Ishikawa (cell line): ENCODE results near the gene IL1RAPL1.

Experiments
- EGR1 ChIP-seq: IDR thresholded peaks from 2 replicates; pipeline ENCODE4 v1.6.1; 2012
- FOXM1 ChIP-seq: IDR thresholded peaks from 2 replicates; pipeline ENCODE4 v1.6.1; 2012; ENCODE audit warnings: low read depth, borderline replicate concordance
- TCF12 ChIP-seq: IDR thresholded peaks from 2 replicates; pipeline ENCODE4 v1.6.1; 2012; ENCODE audit warnings: low read depth
- TF ChIP-seq, protein P1 (sequence below): IDR thresholded peaks from 2 replicates; pipeline ENCODE4 v1.6.1; 2012; ENCODE audit warnings: low read depth, mild to moderate bottlenecking

DNA sequence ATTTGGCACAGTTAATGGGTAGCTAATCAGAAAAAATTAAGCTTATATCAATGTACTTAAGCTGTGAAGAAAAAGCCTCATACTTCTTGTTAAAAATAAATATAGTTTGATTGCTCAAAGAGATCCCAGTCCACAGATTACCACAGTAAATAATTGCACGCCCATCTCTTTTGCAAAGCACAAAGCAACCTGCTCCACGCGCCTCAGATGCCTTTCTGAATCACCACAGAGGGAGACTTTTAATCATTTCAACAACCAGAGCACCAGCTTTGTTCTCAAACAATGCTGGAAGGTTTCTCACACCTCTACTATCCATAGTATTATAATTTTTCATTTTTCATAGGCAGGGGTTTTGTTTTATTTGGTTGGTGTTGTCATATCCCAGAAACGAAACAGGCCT lies 1289.5 kb downstream of the IL1RAPL1 start:
- TF ChIP-seq TCF12 (no peak), EGR1 (no peak), FOXM1 (no peak)
- TF ChIP-seq, protein P1, sequence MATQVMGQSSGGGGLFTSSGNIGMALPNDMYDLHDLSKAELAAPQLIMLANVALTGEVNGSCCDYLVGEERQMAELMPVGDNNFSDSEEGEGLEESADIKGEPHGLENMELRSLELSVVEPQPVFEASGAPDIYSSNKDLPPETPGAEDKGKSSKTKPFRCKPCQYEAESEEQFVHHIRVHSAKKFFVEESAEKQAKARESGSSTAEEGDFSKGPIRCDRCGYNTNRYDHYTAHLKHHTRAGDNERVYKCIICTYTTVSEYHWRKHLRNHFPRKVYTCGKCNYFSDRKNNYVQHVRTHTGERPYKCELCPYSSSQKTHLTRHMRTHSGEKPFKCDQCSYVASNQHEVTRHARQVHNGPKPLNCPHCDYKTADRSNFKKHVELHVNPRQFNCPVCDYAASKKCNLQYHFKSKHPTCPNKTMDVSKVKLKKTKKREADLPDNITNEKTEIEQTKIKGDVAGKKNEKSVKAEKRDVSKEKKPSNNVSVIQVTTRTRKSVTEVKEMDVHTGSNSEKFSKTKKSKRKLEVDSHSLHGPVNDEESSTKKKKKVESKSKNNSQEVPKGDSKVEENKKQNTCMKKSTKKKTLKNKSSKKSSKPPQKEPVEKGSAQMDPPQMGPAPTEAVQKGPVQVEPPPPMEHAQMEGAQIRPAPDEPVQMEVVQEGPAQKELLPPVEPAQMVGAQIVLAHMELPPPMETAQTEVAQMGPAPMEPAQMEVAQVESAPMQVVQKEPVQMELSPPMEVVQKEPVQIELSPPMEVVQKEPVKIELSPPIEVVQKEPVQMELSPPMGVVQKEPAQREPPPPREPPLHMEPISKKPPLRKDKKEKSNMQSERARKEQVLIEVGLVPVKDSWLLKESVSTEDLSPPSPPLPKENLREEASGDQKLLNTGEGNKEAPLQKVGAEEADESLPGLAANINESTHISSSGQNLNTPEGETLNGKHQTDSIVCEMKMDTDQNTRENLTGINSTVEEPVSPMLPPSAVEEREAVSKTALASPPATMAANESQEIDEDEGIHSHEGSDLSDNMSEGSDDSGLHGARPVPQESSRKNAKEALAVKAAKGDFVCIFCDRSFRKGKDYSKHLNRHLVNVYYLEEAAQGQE: no peak
